AG04450 (cell line): Measurements from ENCODE around the gene MLN. TPM values are rescaled to one million over a fixed set of nuclear protein-coding genes. Genes with fewer than 3 reads are reported as not detected.

Experiments
- CTCF ChIA-PET: fragments of 300-600, 350-600 bp; formaldehyde crosslinking; extraction: SDS; loops from one replicate; lab custom pipeline; 2022; ENCODE audit warnings: antibody characterized with exemption, inconsistent platforms; lab: Charles Lee
- POLR2A ChIA-PET: fragments of 350-600 bp; formaldehyde crosslinking; extraction: SDS; loops from one replicate; lab custom pipeline; 2021; ENCODE audit warnings: antibody characterized with exemption, inconsistent platforms; lab: Yijun Ruan, JAX
- DNase-seq: peaks from one replicate; pipeline ENCODE4 v3.0.0-alpha.2; 2011; ENCODE audit warnings: low read depth, low spot score
- H3K27ac ChIP-seq: one replicate; pipeline ENCODE4 v1.5.1; 2012; ENCODE audit warnings: low read depth, low read length, control low read depth
- H3K27me3 ChIP-seq: one replicate; pipeline ENCODE4 v1.6.0; 2012; ENCODE audit warnings: low read length; ENCODE audit not compliant: control insufficient read depth, insufficient read depth
- H3K4me3 ChIP-seq: 2 replicates; pipeline ENCODE4 v1.5.1; 2011; ENCODE audit warnings: mild to moderate bottlenecking, low read depth, low read length, control low read depth
- H3K9me3 ChIP-seq: 2 replicates; pipeline ENCODE4 v1.5.1; 2012; ENCODE audit warnings: low read length; ENCODE audit not compliant: control insufficient read depth, insufficient read depth
- polyA plus RNA-seq: library from polyadenylated mRNA; depleted of rRNA; stranded (reverse); fragments of >200 nt; gene quantifications from 2 replicates; pipeline ENCODE4 v1.2.3, GENCODE V29; 2011
- TF ChIP-seq, protein P1 (sequence below): IDR thresholded peaks from 2 replicates; pipeline ENCODE4 v1.5.1; 2011; ENCODE audit warnings: low read depth, low read length, control low read depth, inconsistent platforms

The MLN gene
- polyA plus RNA-seq, 1 experiment: not detected

DNA sequence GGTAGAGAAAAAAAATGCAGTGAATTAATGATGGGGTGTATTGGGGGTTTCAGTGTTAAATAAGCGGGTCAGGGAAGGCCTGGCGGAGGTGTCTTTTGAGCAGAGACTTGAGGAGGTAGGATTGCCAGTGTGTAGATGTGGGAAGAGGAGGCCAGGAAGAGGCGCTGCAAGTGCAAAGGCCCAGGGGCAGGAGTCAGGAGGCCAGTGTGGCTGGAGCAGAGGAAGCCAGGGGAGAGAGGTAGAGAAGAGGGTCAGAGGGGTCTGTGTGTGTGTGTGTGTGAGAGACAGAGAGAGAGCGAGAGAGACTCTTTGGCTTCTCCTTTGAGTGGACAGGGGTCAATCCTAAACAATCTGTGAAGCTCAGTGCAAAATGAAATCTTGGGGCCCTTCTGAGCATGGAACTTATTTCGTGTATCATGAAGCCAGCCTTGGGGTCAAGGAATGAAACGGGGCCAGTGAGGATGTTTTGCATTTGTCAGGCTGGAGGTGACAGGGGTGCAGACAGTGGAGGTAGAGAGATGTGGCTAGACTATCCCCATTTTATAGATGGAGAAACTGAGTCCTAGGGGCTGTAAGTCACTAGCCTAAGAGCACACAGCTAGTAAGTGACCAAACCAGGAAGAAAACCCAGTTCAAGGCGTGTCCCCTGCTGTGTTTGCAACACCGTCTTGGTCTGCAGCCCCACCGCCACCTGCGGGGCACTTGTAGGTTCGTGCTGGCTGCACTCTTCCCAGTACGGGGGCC lies 47.4 kb downstream of the MLN start:
- Histone ChIP-seq H3K9me3 (no peaks in the 10 kb centered on the region; the same call in 1 of the 2 replicates), H3K4me3 (no peak overlapping the region), H3K27ac (no peak overlapping the region), H3K27me3 (peaks cover 5% of the 10 kb centered on the region)
- CTCF ChIA-PET: interaction anchor here (0.6 to 4.6 kb wide), 4 partner anchors 12 to 171 kb away, joined by 3 to 21 read pairs (median 3); partner anchors contain the start of gene UQCC2
- POLR2A ChIA-PET: no interaction called here
- TF ChIP-seq, protein P1, sequence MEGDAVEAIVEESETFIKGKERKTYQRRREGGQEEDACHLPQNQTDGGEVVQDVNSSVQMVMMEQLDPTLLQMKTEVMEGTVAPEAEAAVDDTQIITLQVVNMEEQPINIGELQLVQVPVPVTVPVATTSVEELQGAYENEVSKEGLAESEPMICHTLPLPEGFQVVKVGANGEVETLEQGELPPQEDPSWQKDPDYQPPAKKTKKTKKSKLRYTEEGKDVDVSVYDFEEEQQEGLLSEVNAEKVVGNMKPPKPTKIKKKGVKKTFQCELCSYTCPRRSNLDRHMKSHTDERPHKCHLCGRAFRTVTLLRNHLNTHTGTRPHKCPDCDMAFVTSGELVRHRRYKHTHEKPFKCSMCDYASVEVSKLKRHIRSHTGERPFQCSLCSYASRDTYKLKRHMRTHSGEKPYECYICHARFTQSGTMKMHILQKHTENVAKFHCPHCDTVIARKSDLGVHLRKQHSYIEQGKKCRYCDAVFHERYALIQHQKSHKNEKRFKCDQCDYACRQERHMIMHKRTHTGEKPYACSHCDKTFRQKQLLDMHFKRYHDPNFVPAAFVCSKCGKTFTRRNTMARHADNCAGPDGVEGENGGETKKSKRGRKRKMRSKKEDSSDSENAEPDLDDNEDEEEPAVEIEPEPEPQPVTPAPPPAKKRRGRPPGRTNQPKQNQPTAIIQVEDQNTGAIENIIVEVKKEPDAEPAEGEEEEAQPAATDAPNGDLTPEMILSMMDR: no peak
- no peak for DNase-seq

DNA sequence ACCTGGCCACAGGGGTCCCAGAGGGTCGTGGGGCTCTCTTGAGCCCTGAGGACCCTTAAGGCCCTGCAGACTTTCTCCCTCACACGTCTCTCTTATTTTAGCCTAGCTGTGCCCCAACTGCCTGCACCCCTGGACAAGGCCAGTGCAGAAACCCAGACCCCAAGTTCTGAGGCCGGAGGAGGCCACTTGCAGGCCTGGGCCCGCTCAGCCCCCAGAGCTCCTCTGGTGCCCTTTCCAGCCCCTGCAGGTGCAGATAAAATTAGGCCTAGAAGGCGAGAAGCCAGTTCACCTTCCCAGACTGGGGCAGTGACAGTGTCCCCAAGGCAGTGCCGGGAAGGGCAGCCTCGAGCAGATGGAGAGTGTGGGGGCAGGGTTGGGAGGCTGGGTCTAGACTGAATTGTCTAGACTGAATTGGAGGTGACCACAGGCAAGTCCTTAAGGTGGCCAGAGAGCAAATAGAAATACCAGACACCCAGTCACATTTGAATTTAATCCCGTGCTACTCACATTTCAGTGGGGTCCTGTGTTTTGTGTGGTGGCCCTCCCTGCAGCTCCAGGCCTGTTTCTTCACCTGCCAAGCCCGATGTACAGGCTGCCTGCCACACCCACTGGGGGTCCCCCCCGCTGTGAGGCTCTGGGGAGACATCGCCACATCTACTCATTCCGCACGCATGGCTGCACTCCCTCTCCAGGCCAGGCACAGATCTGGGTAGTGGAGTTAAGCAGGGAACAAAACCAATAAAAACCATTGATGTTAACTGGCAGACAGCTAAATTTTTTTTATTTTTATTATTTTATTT lies 48.5 kb downstream of the MLN start:
- TF ChIP-seq, protein P1: no peak

DNA sequence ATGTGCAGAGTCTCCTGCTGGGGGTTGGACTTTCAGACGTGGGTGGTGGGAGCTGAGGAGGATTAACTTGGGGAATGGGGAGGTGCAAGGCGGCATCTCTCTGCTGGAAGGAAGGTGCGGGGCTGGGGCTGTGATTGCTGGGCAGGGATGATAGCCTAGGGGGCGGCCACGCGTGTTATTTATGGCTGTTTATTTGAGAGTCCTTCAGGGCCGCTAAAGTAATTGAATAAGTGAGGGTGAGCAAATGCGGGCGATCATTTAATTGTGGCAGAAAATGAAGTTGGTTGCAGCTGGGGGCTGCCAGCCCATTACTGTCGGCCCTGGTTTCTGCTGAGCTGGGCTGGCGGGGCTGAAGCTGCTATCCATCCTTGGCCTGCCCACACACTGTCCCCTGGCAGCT lies 49.6 kb downstream of the MLN start:
- peaks cover 5% of the 10 kb centered on the region for H3K27me3 ChIP-seq
- no peak overlapping the region for H3K4me3 ChIP-seq
- DNase-seq: no peak
- POLR2A ChIA-PET: no interaction called here
- CTCF ChIA-PET: no interaction called here
- TF ChIP-seq, protein P1: no peak
- no peaks in the 10 kb centered on the region; the same call in 1 of the 2 replicates for H3K9me3 ChIP-seq
- no peak overlapping the region for H3K27ac ChIP-seq

More for the DNA sequence above, 48.5 kb downstream of the MLN start:
- no peaks in the 10 kb centered on the region; the same call in 1 of the 2 replicates for H3K9me3 ChIP-seq
- CTCF ChIA-PET: interaction anchor here (0.8 to 4.6 kb wide), 2 partner anchors 11 to 12 kb away, joined by 4 to 21 read pairs; no protein-coding TSS in a partner anchor
- peaks cover 5% of the 10 kb centered on the region for H3K27me3 ChIP-seq
- H3K4me3 ChIP-seq: no peak overlapping the region
- no peak overlapping the region for H3K27ac ChIP-seq
- POLR2A ChIA-PET: no interaction called here
- DNase-seq: no peak

DNA sequence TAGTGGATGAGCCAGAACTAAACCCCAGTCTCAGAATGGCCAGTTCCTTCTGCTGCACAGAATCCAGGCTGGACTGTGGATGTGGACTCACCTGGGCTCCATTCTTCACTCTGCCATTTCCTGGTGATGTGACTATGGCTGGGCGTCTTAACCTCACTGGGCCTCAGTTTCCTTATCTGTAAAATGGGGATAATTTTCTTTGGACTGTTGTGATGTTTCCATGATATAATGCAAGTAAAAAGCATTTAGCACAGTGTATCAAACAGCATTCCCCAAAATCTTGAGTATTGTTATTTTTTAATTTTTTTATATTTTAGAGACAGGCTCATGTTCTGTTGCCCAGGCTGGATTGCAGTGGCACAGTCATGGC lies 51.2 kb downstream of the MLN start:
- DNase-seq: no peak
- CTCF ChIA-PET: interaction anchor here (2.9 kb wide), 1 partner anchor 19 kb away, joined by 10 read pairs; no protein-coding TSS in a partner anchor
- no peak overlapping the region for H3K4me3 ChIP-seq
- H3K27ac ChIP-seq: no peak overlapping the region
- POLR2A ChIA-PET: no interaction called here
- no peaks in the 10 kb centered on the region; the same call in 1 of the 2 replicates for H3K9me3 ChIP-seq
- H3K27me3 ChIP-seq: peaks cover 8% of the 10 kb centered on the region
- TF ChIP-seq, protein P1: no peak
